HG03457 (cell line): ENCODE data around the gene FRS2.

Experiments
- ATAC-seq: cut with Tn5 transposase; IDR thresholded peaks from one replicate; pipeline ENCODE4 v1.9.1; 2021; ENCODE audit warnings: moderate number of reproducible peaks; ENCODE audit not compliant: unreplicated experiment

Gene FRS2

DNA sequence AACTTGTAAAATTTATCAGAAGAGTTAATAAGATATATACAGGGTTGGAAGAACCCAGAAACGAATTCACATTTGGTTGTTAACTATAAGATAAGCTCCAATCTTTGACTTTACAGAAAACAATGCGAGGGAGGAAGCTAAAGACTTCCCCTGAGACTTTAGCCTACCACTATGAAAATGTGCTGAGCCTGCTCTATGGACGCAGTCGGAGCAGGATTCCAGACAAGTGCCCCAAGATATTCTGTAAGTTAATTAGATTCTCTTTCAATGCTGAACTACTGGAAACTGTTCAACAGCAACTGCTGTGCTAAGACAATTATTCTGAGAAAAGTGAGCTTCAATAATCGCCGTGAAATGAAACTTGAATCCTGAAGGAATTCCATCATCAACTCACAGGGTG, 148.9 kb downstream of the FRS2 start:
- ATAC-seq: no peak

GRCh38 chr12:69620077-69620476, 149.9 kb downstream of the FRS2 start:
- no peak for ATAC-seq

DNA sequence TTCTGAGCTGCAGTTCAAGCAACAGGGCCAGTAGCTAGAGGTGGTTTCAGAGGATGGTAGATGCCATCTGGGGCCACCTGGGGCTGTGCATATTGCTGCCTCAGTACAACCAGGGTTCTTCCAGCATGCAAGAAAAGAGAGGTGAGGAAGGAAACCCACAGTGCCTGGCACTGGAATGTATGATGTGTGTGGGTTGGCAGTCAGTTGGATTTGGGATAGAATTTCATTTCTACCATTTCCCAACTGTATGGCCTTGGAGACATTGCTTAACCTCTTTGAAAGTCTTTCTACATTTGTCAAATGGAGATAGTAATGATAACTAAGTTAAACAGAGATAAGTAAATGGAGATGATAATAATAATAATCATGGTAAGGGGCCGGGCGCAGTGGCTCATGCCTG, 150.7 kb downstream of the FRS2 start:
- no peak for ATAC-seq

- no peak for ATAC-seq
Observed at GRCh38 chr12:69621551-69621950, 151.4 kb downstream of the FRS2 start.

GRCh38 chr12:69623970-69624369, 153.8 kb downstream of the FRS2 start:
- ATAC-seq: no peak

- ATAC-seq: no peak
Observed at GRCh38 chr12:69627501-69627900, 157.3 kb downstream of the FRS2 start.
